PC-3 (cell line): ENCODE measurements around the gene ANKRD49. TPM values are rescaled to one million over a fixed set of nuclear protein-coding genes. Genes with fewer than 3 reads are reported as not detected.

ENCODE experiments used
- ATAC-seq: fragments of 200-7000 bp; cut with Tn5 transposase; 2 replicates; pipeline ENCODE4 v1.9.1; 2020; ENCODE audit warnings: mild to moderate bottlenecking, moderate library complexity
- BruUV-seq: library from RNA; stranded (reverse); fragments of 400-500 nt; replicated peaks from 2 replicates; lab custom pipeline; 2021; lab: Mats Ljungman, UMichigan
- CTCF ChIA-PET: fragments of 300-600 bp; sonication (Branson Sonifier 250); formaldehyde crosslinking; loops from one replicate; lab custom pipeline; 2022; ENCODE audit warnings: antibody characterized with exemption; lab: Charles Lee
- POLR2A ChIA-PET: fragments of 300-600 bp; sonication (Branson Sonifier 250); formaldehyde crosslinking; loops from one replicate; lab custom pipeline; 2022; ENCODE audit warnings: antibody characterized with exemption; ENCODE audit not compliant: unreplicated experiment; lab: Charles Lee
- DNase-seq: peaks from one replicate; pipeline ENCODE4 v3.0.0-alpha.2; 2015
- H2AFZ ChIP-seq: fragments of 300-600 bp; sonication (generic); 2 replicates; pipeline ENCODE4 v1.6.0; 2016; ENCODE audit warnings: antibody characterized with exemption, low read length
- H3F3A ChIP-seq: fragments of 300-600 bp; sonication (generic); one replicate; pipeline ENCODE4 v1.6.0; 2017; ENCODE audit warnings: antibody characterized with exemption, low read length, control low read depth, mild to moderate bottlenecking; ENCODE audit not compliant: unreplicated experiment
- H3K27ac ChIP-seq: fragments of 300-600 bp; sonication (generic); 2 replicates; pipeline ENCODE4 v1.5.1; 2016; ENCODE audit warnings: mild to moderate bottlenecking, low read length
- H3K27me3 ChIP-seq: fragments of 300-600 bp; sonication (generic); 2 replicates; pipeline ENCODE4 v1.6.1; 2016; ENCODE audit warnings: low read length, mixed read lengths
- H3K36me3 ChIP-seq: fragments of 300-600 bp; sonication (generic); 2 replicates; pipeline ENCODE4 v1.6.1; 2016; ENCODE audit warnings: low read depth, mixed run types, low read length, mixed read lengths
- H3K4me1 ChIP-seq: fragments of 300-600 bp; sonication (generic); 2 replicates; pipeline ENCODE4 v1.5.1; 2016; ENCODE audit warnings: low read length; ENCODE audit not compliant: insufficient read depth
- H3K4me2 ChIP-seq: fragments of 300-600 bp; sonication (generic); 2 replicates; pipeline ENCODE4 v1.6.0; 2016; ENCODE audit warnings: low read length
- H3K4me3 ChIP-seq: fragments of 300-600 bp; sonication (generic); 2 replicates; pipeline ENCODE4 v1.5.1; 2016; ENCODE audit warnings: mild to moderate bottlenecking, low read length, mixed read lengths
- H3K79me2 ChIP-seq: fragments of 300-600 bp; sonication (generic); 2 replicates; pipeline ENCODE4 v1.6.1; 2017; ENCODE audit warnings: low read length, mixed read lengths
- H3K9ac ChIP-seq: fragments of 300-600 bp; sonication (generic); 2 replicates; pipeline ENCODE4 v1.6.0; 2016; ENCODE audit warnings: mild to moderate bottlenecking, low read length
- H3K9me2 ChIP-seq: fragments of 300-600 bp; sonication (generic); replicated peaks from 2 replicates; pipeline ENCODE4 v1.6.1; 2016; ENCODE audit warnings: mixed run types, low read length, mixed read lengths
- H3K9me3 ChIP-seq: fragments of 300-600 bp; sonication (generic); 2 replicates; pipeline ENCODE4 v1.6.1; 2016; ENCODE audit warnings: low read length, mixed read lengths
- H4K20me1 ChIP-seq: fragments of 300-600 bp; sonication (generic); 2 replicates; pipeline ENCODE4 v1.6.1; 2016; ENCODE audit warnings: low read length, mixed read lengths
- EZH2 ChIP-seq: fragments of 300-600 bp; sonication (generic); IDR thresholded peaks from one replicate; pipeline ENCODE4 v1.6.1; 2017; ENCODE audit warnings: antibody characterized with exemption, mild to moderate bottlenecking, low read length; ENCODE audit not compliant: unreplicated experiment
- EZH2phosphoT487 ChIP-seq: fragments of 300-600 bp; sonication (generic); IDR thresholded peaks from 2 replicates; pipeline ENCODE4 v1.6.1; 2018; ENCODE audit warnings: mild to moderate bottlenecking, antibody characterized with exemption, low read length, borderline replicate concordance
- intact Hi-C: fragments of 100-400 bp; cut with micrococcal nuclease; formaldehyde crosslinking; loops from 2 replicates; pipeline ENCODE4 v1.9.0; 2023
- microRNA-seq: library from miRNA; unstranded; fragments of <30 nt; microRNA quantifications from one replicate; pipeline ENCODE4 v1.1.0, GENCODE V29; 2020; ENCODE audit not compliant: unreplicated experiment
- total RNA-seq: library from RNA; depleted of rRNA; stranded (reverse); fragments of >200 nt; gene quantifications from 2 replicates; pipeline ENCODE4 v1.2.3, GENCODE V29; 2014; rRNA removed
- TF ChIP-seq, protein P1 (sequence below): fragments of 300-600 bp; sonication (generic); conservative IDR thresholded peaks from 2 replicates; pipeline ENCODE4 v1.5.1; 2017; ENCODE audit warnings: antibody characterized with exemption, low read depth, mild to moderate bottlenecking, low read length

ANKRD49 gene
- total RNA-seq, 1 experiment from 2014 or later: 9.0 TPM

- Histone ChIP-seq H3K9ac (no peak overlapping the region), H3F3A (no peaks in the 10 kb centered on the region), H2AFZ (no peak overlapping the region), H3K27ac (no peak overlapping the region), H3K9me2 (no peaks in the 10 kb centered on the region), H4K20me1 (no peaks in the 10 kb centered on the region), H3K9me3 (no peaks in the 10 kb centered on the region), H3K4me1 (peaks cover 33% of the 10 kb centered on the region), H3K79me2 (peaks cover 16% of the 10 kb centered on the region), H3K4me2 (no peak overlapping the region), H3K27me3 (no peaks in the 10 kb centered on the region), H3K4me3 (no peak overlapping the region), H3K36me3 (no peaks in the 10 kb centered on the region)
- no TSS peak for BruUV-seq
- POLR2A ChIA-PET: no interaction called here
- CTCF ChIA-PET: no interaction called here
- DNase-seq (no peak), ATAC-seq (no peak)
- no peak for TF ChIP-seq EZH2phosphoT487
- TF ChIP-seq, protein P1, sequence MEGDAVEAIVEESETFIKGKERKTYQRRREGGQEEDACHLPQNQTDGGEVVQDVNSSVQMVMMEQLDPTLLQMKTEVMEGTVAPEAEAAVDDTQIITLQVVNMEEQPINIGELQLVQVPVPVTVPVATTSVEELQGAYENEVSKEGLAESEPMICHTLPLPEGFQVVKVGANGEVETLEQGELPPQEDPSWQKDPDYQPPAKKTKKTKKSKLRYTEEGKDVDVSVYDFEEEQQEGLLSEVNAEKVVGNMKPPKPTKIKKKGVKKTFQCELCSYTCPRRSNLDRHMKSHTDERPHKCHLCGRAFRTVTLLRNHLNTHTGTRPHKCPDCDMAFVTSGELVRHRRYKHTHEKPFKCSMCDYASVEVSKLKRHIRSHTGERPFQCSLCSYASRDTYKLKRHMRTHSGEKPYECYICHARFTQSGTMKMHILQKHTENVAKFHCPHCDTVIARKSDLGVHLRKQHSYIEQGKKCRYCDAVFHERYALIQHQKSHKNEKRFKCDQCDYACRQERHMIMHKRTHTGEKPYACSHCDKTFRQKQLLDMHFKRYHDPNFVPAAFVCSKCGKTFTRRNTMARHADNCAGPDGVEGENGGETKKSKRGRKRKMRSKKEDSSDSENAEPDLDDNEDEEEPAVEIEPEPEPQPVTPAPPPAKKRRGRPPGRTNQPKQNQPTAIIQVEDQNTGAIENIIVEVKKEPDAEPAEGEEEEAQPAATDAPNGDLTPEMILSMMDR: no peak
- TF ChIP-seq EZH2: no peak
- intact Hi-C loops: no loop called here
Observed at GRCh38 chr11:94549146-94549545, 55.4 kb downstream of the ANKRD49 start.

Small RNA genes lying within 50 kb of the gene (microRNA-seq; reads per million reads assigned to microRNA genes)
- gene MIR548L: 9.3 reads per million, percentile 35 among the genes with 10 or more reads in this experiment

Other genes starting within 250 kb of the ANKRD49 start
- not detected in 2 replicates for gene IZUMO1R, start 189.4 kb upstream of the ANKRD49 start, total RNA-seq
- gene GPR83, start 92.6 kb upstream of the ANKRD49 start, total RNA-seq: not detected in 2 replicates
- 19.0 and 20.1 TPM in 2 replicates for gene MRE11, start 140 bp upstream of the ANKRD49 start, total RNA-seq
- not detected in 2 replicates for gene C11orf97, start 18.5 kb downstream of the ANKRD49 start, total RNA-seq
- gene FUT4, start 49.9 kb downstream of the ANKRD49 start, total RNA-seq: 2.8 and 4.1 TPM in 2 replicates
- 0.15 and 0.17 TPM in 2 replicates for gene PIWIL4, start 73.4 kb downstream of the ANKRD49 start, total RNA-seq